RWPE2 (cell line): ENCODE measurements around the gene SGMS1.

ENCODE experiments used
- ATAC-seq: fragments of 200-7000 bp; cut with Tn5 transposase; 3 replicates; pipeline ENCODE4 v1.9.1; 2021; ENCODE audit warnings: low read depth
- DNase-seq: peaks from one replicate; pipeline ENCODE4 v3.0.0-alpha.2; 2020; ENCODE audit warnings: low spot score
- H3K27ac ChIP-seq: fragments of 450-650 bp; 2 replicates; pipeline ENCODE4 v1.5.1; 2017; ENCODE audit warnings: mild to moderate bottlenecking; ENCODE audit not compliant: poor library complexity, severe bottlenecking
- H3K27me3 ChIP-seq: fragments of 250-450 bp; sonication (Bioruptor Pico); 2 replicates; pipeline ENCODE4 v1.5.1; 2021; ENCODE audit warnings: mild to moderate bottlenecking, moderate library complexity; ENCODE audit not compliant: insufficient read depth, poor library complexity, severe bottlenecking
- H3K36me3 ChIP-seq: fragments of 250-450 bp; sonication (Bioruptor Pico); 2 replicates; pipeline ENCODE4 v1.5.1; 2020; ENCODE audit warnings: low read depth, mild to moderate bottlenecking, moderate library complexity
- H3K4me1 ChIP-seq: fragments of 250-450 bp; sonication (Bioruptor Pico); 2 replicates; pipeline ENCODE4 v1.5.1; 2021; ENCODE audit warnings: mild to moderate bottlenecking, moderate library complexity; ENCODE audit not compliant: insufficient read depth, poor library complexity, severe bottlenecking
- H3K4me3 ChIP-seq: fragments of 250-450 bp; sonication (Bioruptor Pico); 2 replicates; pipeline ENCODE4 v1.5.1; 2021; ENCODE audit warnings: mild to moderate bottlenecking, moderate library complexity; ENCODE audit not compliant: severe bottlenecking
- H3K9me3 ChIP-seq: fragments of 250-450 bp; sonication (Bioruptor Pico); 2 replicates; pipeline ENCODE4 v1.5.1; 2021; ENCODE audit warnings: mild to moderate bottlenecking, moderate library complexity; ENCODE audit not compliant: severe bottlenecking
- CTCF ChIP-seq: fragments of 450-650 bp; IDR thresholded peaks from one replicate; pipeline ENCODE4 v1.5.1; 2017; ENCODE audit warnings: mild to moderate bottlenecking, moderate library complexity; ENCODE audit not compliant: poor library complexity, severe bottlenecking

SGMS1 gene

DNA sequence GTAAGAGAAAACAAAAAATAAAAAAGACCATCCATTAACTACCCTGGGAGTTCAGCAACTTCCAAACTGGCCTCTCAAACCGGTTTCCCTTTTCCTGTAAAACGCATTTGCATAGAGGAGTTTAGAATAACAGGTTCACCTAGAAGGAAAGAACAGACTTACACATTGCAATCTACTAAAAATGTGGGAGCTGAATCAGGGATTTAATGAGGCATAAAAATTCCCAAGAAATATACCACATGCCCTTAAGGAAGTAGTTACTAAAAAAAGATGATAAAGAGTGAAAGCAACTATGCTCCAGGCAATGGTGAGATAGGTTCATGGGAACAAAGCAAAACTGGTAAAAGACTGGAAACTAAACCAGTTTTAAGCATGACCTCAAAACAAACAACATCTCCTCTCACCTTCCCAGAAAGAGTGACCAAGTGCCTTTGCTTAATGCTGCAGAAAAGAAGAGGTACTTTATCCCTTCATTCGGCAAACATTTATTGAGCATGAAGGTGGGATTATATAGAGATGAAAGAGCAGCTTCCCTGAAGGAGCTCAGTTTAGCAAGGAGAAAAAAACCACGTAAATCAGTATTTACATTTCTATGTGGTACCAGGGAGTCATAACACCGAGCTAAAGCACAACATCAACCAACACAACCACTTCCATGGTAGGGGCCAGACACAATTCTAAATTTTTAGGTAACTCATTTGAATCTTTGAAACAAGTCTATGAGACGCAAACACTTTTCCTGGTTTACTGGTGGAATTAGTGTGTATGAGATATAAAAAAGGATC lies 152.8 kb downstream of the SGMS1 start:
- no peaks in the 10 kb centered on the region for H3K9me3 ChIP-seq
- H3K27me3 ChIP-seq, result no peaks in the 10 kb centered on the region
- H3K4me3 ChIP-seq, result no peak overlapping the region
- ATAC-seq (peak; percentile 68), DNase-seq (no peak)
- no peak for TF ChIP-seq CTCF
- peaks cover 18% of the 10 kb centered on the region for H3K4me1 ChIP-seq
- no peak overlapping the region for H3K27ac ChIP-seq
- no peaks in the 10 kb centered on the region for H3K36me3 ChIP-seq

DNA sequence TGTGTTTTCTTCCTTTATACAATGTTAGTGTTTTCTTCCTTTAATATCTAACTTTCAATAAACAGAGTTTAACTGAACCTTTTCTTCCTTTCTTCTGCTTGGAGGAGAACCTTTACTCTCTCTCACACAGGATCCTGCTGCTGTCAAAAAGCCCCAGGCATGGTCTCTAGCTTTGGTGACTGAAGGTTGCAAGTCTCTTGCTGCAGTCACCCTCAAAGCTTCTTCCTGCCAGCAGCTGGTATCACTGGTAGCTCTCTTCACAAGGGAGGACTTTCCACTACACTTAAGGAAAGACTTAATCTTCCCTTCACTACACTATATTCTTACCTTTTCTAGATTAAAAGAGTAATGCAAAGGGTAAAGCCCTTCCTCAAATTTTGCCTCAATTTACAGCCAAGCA lies 153.4 kb downstream of the SGMS1 start:
- DNase-seq, result no peak
- H3K4me3 ChIP-seq, result no peak overlapping the region
- H3K27ac ChIP-seq, result no peak overlapping the region

DNA sequence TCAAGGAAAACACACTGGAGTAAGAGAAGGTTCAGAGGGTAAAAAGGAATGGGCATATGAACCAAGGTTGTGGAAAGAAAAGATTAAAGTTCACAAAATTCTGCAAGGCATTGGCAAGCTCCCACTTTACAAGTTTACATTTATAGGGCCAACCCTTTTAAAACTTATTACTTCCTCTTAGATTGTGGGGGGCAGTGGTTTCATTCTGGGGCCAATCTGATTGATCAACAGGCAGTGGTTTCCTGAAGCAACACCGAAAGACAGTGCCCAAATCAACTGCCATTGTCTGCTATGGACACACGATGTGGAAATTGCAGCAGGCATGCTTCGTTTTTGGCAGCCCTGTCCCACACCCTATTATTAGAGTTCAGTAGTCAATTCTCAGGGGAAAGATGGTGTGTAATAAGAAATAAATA lies 154.0 kb downstream of the SGMS1 start:
- TF ChIP-seq CTCF, result no peak
- no peaks in the 10 kb centered on the region for H3K9me3 ChIP-seq
- no peak overlapping the region for H3K4me3 ChIP-seq
- H3K4me1 ChIP-seq, result peaks cover 18% of the 10 kb centered on the region
- no peaks in the 10 kb centered on the region for H3K27me3 ChIP-seq
- DNase-seq (no peak), ATAC-seq (no peak)
- H3K27ac ChIP-seq, result no peak overlapping the region
- H3K36me3 ChIP-seq, result no peaks in the 10 kb centered on the region

More for the DNA sequence above, 153.4 kb downstream of the SGMS1 start:
- Histone ChIP-seq H3K27me3 (no peaks in the 10 kb centered on the region), H3K36me3 (no peaks in the 10 kb centered on the region), H3K9me3 (no peaks in the 10 kb centered on the region), H3K4me1 (peaks cover 18% of the 10 kb centered on the region)
- ATAC-seq, result no peak
- TF ChIP-seq CTCF, result no peak

GRCh38 chr10:50469288-50469687 lies 154.5 kb downstream of the SGMS1 start:
- Histone ChIP-seq H3K4me3 (no peak overlapping the region), H3K36me3 (no peaks in the 10 kb centered on the region), H3K27ac (no peak overlapping the region), H3K27me3 (no peaks in the 10 kb centered on the region), H3K4me1 (peaks cover 18% of the 10 kb centered on the region), H3K9me3 (no peaks in the 10 kb centered on the region)
- no peak for ATAC-seq
- DNase-seq, result no peak
- no peak for TF ChIP-seq CTCF

DNA sequence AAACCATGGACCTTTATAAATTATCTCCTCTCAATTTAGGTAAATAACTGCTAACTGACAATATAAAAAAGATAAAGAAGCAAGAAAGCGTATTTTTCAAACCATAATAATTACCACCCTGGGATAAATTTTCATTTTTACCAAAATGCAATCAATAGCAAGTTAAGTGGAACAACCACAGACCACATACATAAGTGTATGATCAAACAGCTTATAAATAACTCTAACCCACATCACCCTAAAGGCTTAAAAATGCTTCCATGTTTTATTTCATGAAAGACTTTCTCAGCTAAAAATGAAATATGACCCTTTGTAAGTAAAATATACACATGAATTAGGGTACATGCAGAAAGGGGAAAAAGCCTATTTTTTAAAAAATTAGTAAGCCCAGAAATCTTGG lies 156.5 kb downstream of the SGMS1 start:
- ATAC-seq, result no peak
- no peaks in the 10 kb centered on the region for H3K9me3 ChIP-seq
- no peaks in the 10 kb centered on the region for H3K27me3 ChIP-seq
- H3K36me3 ChIP-seq, result no peaks in the 10 kb centered on the region
- no peak for TF ChIP-seq CTCF
- no peak overlapping the region for H3K4me3 ChIP-seq
- DNase-seq, result no peak
- peaks cover 18% of the 10 kb centered on the region for H3K4me1 ChIP-seq
- no peak overlapping the region for H3K27ac ChIP-seq
